Measurements from ENCODE around the gene PCDH10.
"Not testable (repeated sequence)": the region's sequence is repeated elsewhere in the genome, so short reads cannot be mapped to it uniquely, and the experiment has no call there.

Gene PCDH10

GRCh38 chr4:133151341-133151690 is 2.2 kb downstream of the PCDH10 start:
- no peak for DNase-seq

GRCh38 chr4:133151691-133152329 is 2.7 kb downstream of the PCDH10 start:
- no peak for DNase-seq

GRCh38 chr4:133152330-133152821 is 3.3 kb downstream of the PCDH10 start:
- DNase-seq: no peak

GRCh38 chr4:133152831-133153481 is 3.9 kb downstream of the PCDH10 start:
- DNase-seq: no peak

- DNase-seq: no peak
Measured at GRCh38 chr4:133154725-133155124, 5.6 kb downstream of the PCDH10 start.

- no peak for DNase-seq
Measured at GRCh38 chr4:133156096-133156495, 7.0 kb downstream of the PCDH10 start.

GRCh38 chr4:133156556-133156955 is 7.5 kb downstream of the PCDH10 start:
- no peak for DNase-seq

- no peak for DNase-seq
Measured at GRCh38 chr4:133157460-133158160, 8.5 kb downstream of the PCDH10 start.

GRCh38 chr4:133160853-133161252 is 11.8 kb downstream of the PCDH10 start:
- DNase-seq: no peak

- DNase-seq: no peak
Measured at GRCh38 chr4:133161570-133162295, 12.6 kb downstream of the PCDH10 start.

- DNase-seq: no peak
Measured at GRCh38 chr4:133162941-133163340, 13.8 kb downstream of the PCDH10 start.

- DNase-seq: no peak
Measured at GRCh38 chr4:133178956-133179355, 29.9 kb downstream of the PCDH10 start.

GRCh38 chr4:133186210-133186609 is 37.1 kb downstream of the PCDH10 start:
- DNase-seq: no peak

- no peak for DNase-seq
Measured at GRCh38 chr4:133186845-133187244, 37.8 kb downstream of the PCDH10 start.

- no peak for DNase-seq
Measured at GRCh38 chr4:133188433-133189146, 39.5 kb downstream of the PCDH10 start.

- no peak for DNase-seq
Measured at GRCh38 chr4:133189147-133189517, 40.0 kb downstream of the PCDH10 start.

GRCh38 chr4:133190098-133190497 is 41.0 kb downstream of the PCDH10 start:
- DNase-seq: no peak

GRCh38 chr4:133208694-133209285 is 59.7 kb downstream of the PCDH10 start:
- DNase-seq: no peak

- no peak for DNase-seq
Measured at GRCh38 chr4:133233922-133234321, 84.8 kb downstream of the PCDH10 start.

- not testable (repeated sequence) for DNase-seq
Measured at GRCh38 chr4:133240451-133240850, 91.4 kb downstream of the PCDH10 start.

Data from GOT3 (cell line).